Anterior cingulate cortex (tissue), 58 donors: ENCODE measurements around the gene FRG2C.
"Not testable (repeated sequence)": the region's sequence is repeated elsewhere in the genome, so short reads cannot be mapped to it uniquely, and the experiment has no call there.

Source experiments
- DNase-seq, 58 donors: peaks; one replicate each; lab custom pipeline; 2025; lab: John Stamatoyannopoulos, UW

FRG2C gene

DNA sequence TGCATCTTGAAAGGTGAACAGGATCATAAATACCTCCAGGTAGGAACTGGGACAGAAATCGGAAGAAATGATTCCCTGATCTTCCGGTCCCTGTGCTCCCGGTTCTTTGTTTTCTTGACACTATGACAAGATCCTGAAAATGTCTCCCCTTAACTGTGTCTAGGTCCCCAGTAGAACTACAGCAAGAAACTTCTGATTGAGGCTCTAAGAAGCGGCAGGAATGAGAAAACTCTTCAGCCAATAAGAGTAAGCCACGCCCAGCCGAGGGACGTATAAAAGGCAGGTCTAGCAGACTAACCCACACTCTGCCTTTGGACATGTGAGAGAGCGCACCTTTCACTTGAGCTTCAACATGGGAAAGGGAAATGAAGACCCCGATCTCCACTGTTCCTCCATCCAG, at the start of gene FRG2C:
Gene FRG2C, plus strand, starts transcription at position 301 of the 400 bp plus-strand sequence. Its CDS starts 52 bp downstream, at position 353.
- not testable (repeated sequence) for DNase-seq

DNA sequence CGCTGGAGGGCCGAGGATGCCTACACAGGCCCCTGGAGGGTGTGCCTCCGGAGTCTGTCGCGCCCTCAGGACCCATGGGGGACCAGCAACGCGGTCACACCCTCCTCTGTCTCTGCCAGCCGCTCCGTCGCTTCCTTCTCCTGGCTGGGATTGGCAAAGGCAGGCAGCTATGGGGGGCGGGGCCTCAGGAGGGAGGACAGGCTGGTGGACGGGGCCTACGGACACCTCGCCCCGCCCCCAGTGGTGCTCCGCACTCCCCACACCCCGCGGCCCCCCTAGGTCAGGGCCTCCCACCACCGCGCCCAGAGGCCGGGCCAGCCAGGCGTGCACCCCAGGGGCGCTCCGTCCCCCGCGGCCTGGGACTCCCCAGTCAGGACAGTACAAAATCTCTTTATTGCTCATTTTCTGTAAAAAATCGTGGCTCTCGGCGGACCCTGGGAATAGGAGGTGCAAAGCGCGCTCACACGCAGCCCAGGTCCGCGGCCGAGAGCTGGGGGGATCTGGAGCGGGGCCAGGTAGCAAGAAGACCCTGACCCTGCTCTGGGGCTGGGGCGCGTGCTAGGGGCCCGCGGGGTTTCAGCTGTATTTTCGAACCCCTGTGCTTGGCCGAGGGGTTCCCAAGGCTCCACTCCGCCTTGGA, 45.3 kb upstream of the FRG2C start:
- DNase-seq: peak in 41 of 58 donors; percentile 3 to 57 (median 20)

GRCh38 chr3:75619481-75620031, 44.6 kb upstream of the FRG2C start:
- peak in 8 of 58 donors; percentile 2 to 30 (median 17) for DNase-seq

- not testable (repeated sequence) for DNase-seq
Measured at GRCh38 chr3:75621772-75622171, 42.4 kb upstream of the FRG2C start.

DNA sequence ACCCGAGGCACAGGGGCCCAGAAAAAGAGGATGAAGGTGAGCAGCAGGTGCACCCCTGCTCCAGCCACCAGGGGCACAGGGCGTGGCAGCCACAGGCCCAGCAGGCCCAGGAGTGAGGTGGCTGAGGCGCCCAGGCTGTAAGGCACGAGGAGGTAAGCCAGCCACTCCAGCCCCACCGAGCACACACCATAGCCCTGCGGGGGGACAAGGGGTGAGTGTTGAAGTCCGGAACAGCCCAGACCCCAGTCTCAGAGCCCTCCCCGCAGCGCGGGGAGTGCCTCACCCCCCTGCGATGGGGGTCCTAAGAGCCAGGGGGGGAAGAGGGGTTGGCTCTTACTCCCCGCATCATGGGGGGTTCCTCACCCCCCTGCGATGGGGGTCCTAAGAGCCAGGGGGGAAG, 40.5 kb upstream of the FRG2C start:
- not testable (repeated sequence) for DNase-seq

DNA sequence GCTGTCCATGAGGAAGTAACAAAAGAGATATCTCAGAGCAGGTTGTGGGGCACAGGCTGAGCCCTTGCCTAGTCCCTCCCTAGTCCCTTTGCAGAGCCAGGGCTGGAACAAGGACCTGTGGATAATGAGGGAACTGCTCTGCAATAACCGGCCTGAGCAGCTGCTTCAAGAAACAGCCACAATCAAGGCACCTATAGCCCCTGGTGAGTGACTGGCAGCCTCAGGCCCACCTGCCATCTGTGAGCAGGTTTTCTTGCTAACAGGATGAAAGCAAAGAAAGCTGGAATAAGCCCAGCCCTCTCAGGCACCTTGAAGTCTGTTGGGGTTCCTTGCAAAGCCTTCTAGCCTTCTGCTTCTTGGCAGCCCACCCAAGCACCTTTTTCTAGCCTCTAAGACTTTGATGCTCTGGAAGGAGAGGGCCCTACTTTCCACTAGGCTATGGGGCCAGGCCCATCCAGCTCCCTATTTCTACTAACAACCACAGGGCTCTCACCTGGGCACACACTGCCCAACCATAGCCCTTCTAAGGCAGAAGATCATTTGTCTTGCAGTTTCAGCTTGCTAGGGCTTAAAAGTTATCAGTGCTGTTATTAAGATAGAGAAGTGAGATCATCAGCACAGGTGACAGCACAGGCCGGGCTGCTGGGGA, 33.1 kb upstream of the FRG2C start:
- DNase-seq: not testable (repeated sequence)

DNA sequence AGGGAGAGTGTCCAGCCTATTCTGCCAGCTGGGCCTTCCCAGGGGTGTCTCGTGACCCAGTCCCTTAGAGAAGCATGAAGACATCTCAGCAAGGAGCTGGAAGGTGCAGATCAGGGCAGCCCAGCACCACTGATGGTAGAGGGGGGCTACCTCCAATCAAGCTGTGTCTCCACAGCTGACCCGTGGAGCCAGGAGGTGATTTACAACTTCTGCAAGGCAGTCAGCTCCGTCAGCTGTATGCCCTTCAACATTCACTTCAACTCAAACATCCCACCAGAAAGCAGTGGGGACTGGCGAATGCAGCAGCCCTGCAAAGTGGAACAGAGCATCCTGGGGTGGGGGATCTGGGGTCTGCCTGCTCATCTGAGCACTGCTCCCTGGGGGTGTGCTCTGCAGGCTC, 32.6 kb upstream of the FRG2C start:
- DNase-seq: no peak

GRCh38 chr3:75638947-75639346, 25.2 kb upstream of the FRG2C start:
- DNase-seq: not testable (repeated sequence)

DNA sequence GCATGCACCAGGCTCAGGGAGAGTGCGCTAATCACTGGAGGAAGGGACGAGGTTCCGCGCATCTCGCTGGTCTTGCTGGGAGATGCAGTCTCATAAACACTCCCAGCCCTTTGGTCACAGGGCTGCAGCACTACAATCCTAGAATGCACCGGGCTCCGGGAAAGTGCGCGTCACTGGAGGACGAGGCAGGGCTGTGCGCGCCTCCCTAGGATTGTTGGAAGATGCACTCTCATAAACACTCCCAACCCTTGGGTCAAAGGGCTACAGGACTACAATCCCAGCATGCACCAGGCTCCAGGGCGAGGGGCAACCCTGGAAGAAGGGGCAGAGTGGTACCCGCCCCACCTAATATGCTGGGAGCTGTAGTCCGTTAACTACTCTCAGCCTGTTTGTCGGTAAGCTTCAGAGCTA, 23.0 kb upstream of the FRG2C start:
- not testable (repeated sequence) for DNase-seq

- DNase-seq: not testable (repeated sequence)
Measured at GRCh38 chr3:75643031-75643800, 20.9 kb upstream of the FRG2C start.

DNA sequence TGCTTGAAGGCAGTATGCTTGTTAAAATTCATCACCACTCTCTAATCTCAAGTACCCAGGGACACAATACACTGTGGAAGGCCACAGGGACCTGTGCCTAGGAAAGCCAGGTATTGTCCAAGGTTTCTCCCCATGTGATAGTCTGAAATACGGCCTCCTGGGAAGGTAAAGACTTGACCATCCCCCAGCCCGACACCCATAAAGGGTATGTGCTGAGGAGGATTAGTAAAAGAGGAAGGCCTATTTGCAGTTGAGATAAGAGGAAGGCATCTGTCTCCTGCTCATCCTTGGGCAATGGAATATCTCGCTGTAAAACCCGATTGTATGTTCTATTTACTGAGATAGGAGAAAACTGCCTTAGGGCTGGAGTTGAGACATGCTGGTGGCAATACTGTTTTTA, 18.6 kb upstream of the FRG2C start:
- DNase-seq: not testable (repeated sequence)

GRCh38 chr3:75650191-75650590, 13.9 kb upstream of the FRG2C start:
- DNase-seq: no peak

DNA sequence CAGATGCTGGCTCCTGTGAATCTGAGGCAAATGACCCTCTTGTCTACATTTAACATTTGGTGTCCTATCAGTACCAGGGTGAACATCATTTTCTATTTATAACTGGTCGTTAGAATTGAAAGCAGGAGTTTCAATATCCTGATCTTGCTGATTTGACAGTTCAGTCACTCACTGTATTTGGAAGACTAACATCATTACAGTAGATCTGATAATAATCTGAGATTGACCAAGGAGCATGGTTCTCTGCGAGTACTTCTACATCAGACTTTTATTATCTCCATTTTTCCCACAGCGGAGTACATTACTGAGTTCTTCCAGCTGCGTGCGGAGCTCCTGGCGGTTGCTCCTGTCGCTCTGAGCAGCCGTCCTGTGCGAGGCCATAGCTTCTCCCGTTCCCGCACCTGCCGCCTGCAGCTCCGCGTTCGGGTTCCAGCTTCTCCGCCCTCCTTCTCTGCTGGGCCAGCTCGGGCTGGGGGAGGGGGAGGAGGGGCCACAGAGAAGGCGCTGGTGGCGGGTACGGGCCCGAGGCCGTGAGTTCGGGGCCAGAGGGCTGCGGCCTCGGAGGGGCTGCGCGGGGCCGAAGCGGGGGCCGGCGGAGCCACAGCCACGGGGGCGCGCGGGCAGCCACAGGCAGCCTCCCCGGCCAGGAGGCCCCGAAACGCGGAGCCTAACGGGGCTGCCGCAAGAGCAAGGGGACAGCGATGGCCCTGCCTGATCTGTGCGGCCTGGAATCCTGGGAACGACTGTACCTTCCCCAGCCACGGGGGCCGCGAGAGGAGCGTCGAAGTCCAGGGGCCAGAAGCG, 8.8 kb upstream of the FRG2C start:
- not testable (repeated sequence) for DNase-seq

DNA sequence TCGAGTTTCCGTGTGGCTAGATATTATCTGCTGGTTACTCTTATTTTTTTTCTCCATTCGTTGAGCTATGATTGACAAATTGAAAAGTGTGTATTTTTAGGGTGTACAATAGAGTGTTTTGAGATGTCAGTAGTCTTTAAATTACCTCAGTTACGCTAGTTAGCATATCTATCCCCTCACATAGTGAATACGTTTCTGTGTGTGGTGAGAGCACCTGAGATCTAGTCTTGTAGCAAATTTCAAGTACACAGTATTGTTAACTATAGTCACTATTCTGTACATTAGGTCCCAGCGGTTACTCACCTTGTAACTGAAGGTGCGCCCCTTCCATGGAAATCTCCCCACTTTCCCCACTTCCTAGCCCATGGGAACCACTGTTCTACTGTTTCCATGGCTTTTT, 8.2 kb upstream of the FRG2C start:
- not testable (repeated sequence) for DNase-seq

DNA sequence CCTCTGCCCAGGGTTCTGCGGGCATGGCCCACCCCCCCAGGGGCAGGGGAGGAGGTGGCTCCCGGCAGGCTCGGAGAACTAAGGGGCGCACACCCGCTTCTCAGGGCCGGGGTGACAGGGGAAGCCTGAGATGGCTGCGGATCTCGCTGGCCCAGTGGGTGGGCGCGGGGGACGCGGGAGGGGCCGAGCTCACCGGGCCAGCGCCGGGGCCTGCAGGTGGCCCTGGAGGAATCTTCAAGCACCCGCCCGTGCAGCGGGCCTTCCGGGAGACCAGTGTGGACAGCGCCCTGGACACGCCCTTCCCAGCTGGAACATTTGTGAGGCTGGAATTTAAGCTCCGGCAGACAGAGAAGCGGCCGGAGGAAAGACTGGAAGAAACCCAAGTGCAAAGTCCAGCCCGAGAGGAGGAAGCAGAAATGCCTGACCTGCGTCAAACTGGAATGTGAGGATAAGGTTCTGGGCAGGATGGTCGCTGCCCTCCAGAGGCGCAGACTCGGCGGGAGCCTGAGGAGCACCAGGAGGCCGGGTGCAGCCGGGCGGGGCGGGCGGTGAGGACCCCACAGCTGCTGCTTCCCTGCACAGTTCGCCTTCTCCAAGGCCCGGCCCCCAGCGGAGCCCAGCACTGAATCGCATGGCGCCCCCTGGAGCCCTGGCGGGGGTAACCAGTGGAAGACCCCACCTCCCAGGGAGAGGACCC, 5.6 kb upstream of the FRG2C start:
- DNase-seq: not testable (repeated sequence)

GRCh38 chr3:75659108-75659433, 5.1 kb upstream of the FRG2C start:
- not testable (repeated sequence) for DNase-seq

- not testable (repeated sequence) for DNase-seq
Measured at GRCh38 chr3:75665626-75666025, 1.5 kb downstream of the FRG2C start.

DNA sequence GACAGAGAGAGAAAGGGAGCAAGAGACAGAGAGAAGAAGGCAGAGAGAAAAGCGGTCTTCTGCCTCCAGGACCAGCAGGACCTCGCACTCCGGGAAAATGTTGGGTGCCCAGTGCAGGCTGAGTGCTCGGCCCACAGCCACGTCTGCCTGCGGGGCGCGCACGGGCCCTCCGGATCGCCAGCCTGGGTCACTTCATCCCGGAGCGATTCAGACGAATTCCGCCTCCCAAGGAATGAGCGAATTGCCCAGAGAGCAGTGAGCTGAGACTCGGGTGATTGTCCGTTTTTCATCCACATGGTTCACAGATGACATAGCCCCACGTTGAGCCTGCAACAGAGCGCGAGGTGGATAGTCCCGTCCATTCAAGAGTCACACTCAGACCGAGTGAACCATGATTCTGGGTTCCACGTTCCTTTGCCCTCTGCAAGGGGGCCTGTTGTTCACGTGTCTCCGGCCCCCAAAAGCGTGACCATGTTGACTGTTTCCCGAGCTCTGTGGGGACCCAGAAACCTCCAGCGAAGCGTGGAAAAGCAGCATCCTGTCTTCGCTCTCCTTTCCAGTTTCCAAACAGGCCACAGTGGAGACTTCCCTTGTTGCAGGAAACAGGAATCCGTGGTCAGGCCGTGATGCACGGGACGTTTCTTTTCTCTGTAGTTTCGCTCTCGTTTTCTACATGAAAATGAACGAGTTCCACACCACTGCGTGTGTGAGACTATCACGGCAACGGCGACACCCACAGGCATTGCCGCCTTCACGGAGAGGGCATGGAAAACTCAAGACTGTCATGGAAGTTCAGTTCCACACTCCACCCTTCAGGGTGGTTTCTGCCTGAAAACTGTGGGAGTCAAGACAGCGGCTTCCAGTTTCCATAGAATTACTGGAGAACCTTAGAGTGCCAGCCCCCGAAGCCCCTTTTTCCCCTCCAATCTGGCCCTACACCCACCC, 3.9 kb downstream of the FRG2C start:
- not testable (repeated sequence) for DNase-seq
